Measurements from ENCODE around the gene TCEAL9.

Gene TCEAL9

GRCh38 chrX:103372886-103373285, 16.6 kb downstream of the TCEAL9 start:
- no peak overlapping the region for H3K4me3 ChIP-seq (ENCODE audit: control insufficient read depth, low read depth, low read length)
- DNase-seq (ENCODE audit: low read depth): no peak
- TF ChIP-seq CTCF (conservative IDR thresholded peaks at IDR 0.05; ENCODE audit: control insufficient read depth, insufficient read depth, low read depth, low read length): no peak

- no peak for TF ChIP-seq CTCF (conservative IDR thresholded peaks at IDR 0.05; ENCODE audit: control insufficient read depth, insufficient read depth, low read depth, low read length)
- DNase-seq (ENCODE audit: low read depth): peak; percentile 53
These were observed 17.3 kb downstream of the TCEAL9 start for GRCh38 chrX:103373581-103373980.

GRCh38 chrX:103376118-103376978, 20.0 kb downstream of the TCEAL9 start, which contains the start of gene BEX3:
Gene BEX3, plus strand, starts transcription at chrX:103376538. Its CDS starts 984 bp downstream, at chrX:103377522.
- no peak for TF ChIP-seq CTCF (conservative IDR thresholded peaks at IDR 0.05; ENCODE audit: control insufficient read depth, insufficient read depth, low read depth, low read length)
- DNase-seq (ENCODE audit: low read depth): peak; percentile 58

More at GRCh38 chrX:103373581-103373980, 17.3 kb downstream of the TCEAL9 start:
- no peak overlapping the region for H3K4me3 ChIP-seq (ENCODE audit: control insufficient read depth, low read depth, low read length)

GRCh38 chrX:103376979-103377324, 20.6 kb downstream of the TCEAL9 start:
- DNase-seq (ENCODE audit: low read depth): no peak
- peak overlapping the region; percentile 66 for H3K4me3 ChIP-seq (ENCODE audit: control insufficient read depth, low read depth, low read length)

More at GRCh38 chrX:103376118-103376978, 20.0 kb downstream of the TCEAL9 start, which contains the start of gene BEX3:
- peak within 1 kb of the TSS; percentile 66 for H3K4me3 ChIP-seq (ENCODE audit: control insufficient read depth, low read depth, low read length)

GRCh38 chrX:103378990-103379389, 22.7 kb downstream of the TCEAL9 start:
- no peak overlapping the region for H3K4me3 ChIP-seq (ENCODE audit: control insufficient read depth, low read depth, low read length)
- TF ChIP-seq CTCF (conservative IDR thresholded peaks at IDR 0.05; ENCODE audit: control insufficient read depth, insufficient read depth, low read depth, low read length): no peak
- no peak for DNase-seq (ENCODE audit: low read depth)

More at GRCh38 chrX:103376979-103377324, 20.6 kb downstream of the TCEAL9 start:
- TF ChIP-seq CTCF (conservative IDR thresholded peaks at IDR 0.05; ENCODE audit: control insufficient read depth, insufficient read depth, low read depth, low read length): no peak

- no peak for TF ChIP-seq CTCF (conservative IDR thresholded peaks at IDR 0.05; ENCODE audit: control insufficient read depth, insufficient read depth, low read depth, low read length)
- DNase-seq (ENCODE audit: low read depth): no peak
- H3K4me3 ChIP-seq (ENCODE audit: control insufficient read depth, low read depth, low read length): no peak overlapping the region
These were observed 26.6 kb downstream of the TCEAL9 start for GRCh38 chrX:103382877-103383276.
